PC-9 (cell line): Measurements from ENCODE around the gene ABLIM2.

Source experiments
- EZH2 ChIP-seq: fragments of 200-600 bp; sonication (generic); IDR thresholded peaks from 2 replicates; pipeline ENCODE4 v1.8.0; 2017; ENCODE audit warnings: antibody characterized with exemption, low read depth
- TF ChIP-seq, protein P1 (sequence below): fragments of 200-600 bp; sonication (generic); conservative IDR thresholded peaks from 2 replicates; pipeline ENCODE4 v1.6.1; 2017; ENCODE audit warnings: mixed run types, antibody characterized with exemption, mild to moderate bottlenecking, moderate library complexity

DNA sequence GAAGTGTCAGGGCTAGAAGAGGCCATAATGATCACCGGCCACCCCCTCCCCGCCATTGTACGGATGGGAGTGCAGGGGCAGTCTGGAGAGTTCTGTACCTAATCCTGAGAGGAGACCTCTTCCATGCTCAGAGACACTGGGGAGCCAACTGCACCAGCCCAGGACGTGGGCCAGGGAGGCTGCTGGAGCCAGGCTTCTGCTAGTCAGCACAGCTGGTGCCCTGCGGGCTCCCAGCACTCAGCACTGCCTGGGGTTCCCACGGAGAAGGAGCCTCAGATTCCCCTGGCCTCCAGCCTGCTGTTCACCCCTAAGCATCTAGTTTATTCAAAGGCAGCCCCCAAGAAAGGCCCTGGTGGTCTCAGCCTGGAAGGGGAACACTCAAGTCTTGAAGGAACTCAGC, 28.8 kb downstream of the ABLIM2 start:
- TF ChIP-seq, protein P1, sequence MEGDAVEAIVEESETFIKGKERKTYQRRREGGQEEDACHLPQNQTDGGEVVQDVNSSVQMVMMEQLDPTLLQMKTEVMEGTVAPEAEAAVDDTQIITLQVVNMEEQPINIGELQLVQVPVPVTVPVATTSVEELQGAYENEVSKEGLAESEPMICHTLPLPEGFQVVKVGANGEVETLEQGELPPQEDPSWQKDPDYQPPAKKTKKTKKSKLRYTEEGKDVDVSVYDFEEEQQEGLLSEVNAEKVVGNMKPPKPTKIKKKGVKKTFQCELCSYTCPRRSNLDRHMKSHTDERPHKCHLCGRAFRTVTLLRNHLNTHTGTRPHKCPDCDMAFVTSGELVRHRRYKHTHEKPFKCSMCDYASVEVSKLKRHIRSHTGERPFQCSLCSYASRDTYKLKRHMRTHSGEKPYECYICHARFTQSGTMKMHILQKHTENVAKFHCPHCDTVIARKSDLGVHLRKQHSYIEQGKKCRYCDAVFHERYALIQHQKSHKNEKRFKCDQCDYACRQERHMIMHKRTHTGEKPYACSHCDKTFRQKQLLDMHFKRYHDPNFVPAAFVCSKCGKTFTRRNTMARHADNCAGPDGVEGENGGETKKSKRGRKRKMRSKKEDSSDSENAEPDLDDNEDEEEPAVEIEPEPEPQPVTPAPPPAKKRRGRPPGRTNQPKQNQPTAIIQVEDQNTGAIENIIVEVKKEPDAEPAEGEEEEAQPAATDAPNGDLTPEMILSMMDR, result no peak
- TF ChIP-seq EZH2, result no peak
